Fibroblast of lung (primary cell): ENCODE data around the gene HOXC9. TPM values are rescaled to one million over a fixed set of nuclear protein-coding genes. Genes with fewer than 3 reads are reported as not detected.

ENCODE experiments used
- DNase-seq, 2 donors: peaks; one replicate each; pipeline versions ENCODE4 v3.0.0 to v3.0.0-alpha.2; 2010; ENCODE audit warnings: low read depth in 2 of 2
- H2AFZ ChIP-seq: 2 replicates; pipeline ENCODE4 v1.5.1; 2012; ENCODE audit warnings: low read length, control low read depth, inconsistent platforms
- H3K27ac ChIP-seq: 2 replicates; pipeline ENCODE4 v1.5.1; 2011; ENCODE audit warnings: low read length, control low read depth; ENCODE audit not compliant: insufficient read depth
- H3K27me3 ChIP-seq: 2 replicates; pipeline ENCODE4 v1.5.1; 2011; ENCODE audit warnings: mild to moderate bottlenecking, low read length; ENCODE audit not compliant: control insufficient read depth, insufficient read depth
- H3K36me3 ChIP-seq: 2 replicates; pipeline ENCODE4 v1.5.1; 2011; ENCODE audit warnings: low read length; ENCODE audit not compliant: control insufficient read depth, insufficient read depth
- H3K4me1 ChIP-seq: 2 replicates; pipeline ENCODE4 v1.5.1; 2011; ENCODE audit warnings: low read length; ENCODE audit not compliant: control insufficient read depth, insufficient read depth; ENCODE audit errors: extremely low read depth
- H3K4me2 ChIP-seq: 2 replicates; pipeline ENCODE4 v1.5.1; 2011; ENCODE audit warnings: low read length, control low read depth; ENCODE audit not compliant: insufficient read depth; ENCODE audit errors: extremely low read depth
- H3K4me3 ChIP-seq, 4 experiments: fragments of 200-600 bp in 1 of 4; sonication (generic) in 1 of 4; replicated peaks in 1 of 4; 2 replicates each; pipeline ENCODE4 v1.5.1; 2011 to 2016; ENCODE audit warnings: low read length in 4 of 4, low read depth in 3 of 4, mild to moderate bottlenecking in 3 of 4, control low read depth in 2 of 4, inconsistent platforms in 1 of 4, mixed read lengths in 1 of 4; ENCODE audit not compliant: insufficient read depth in 1 of 4; ENCODE audit errors: control extremely low read depth in 1 of 4
- H3K79me2 ChIP-seq: 2 replicates; pipeline ENCODE4 v1.5.1; 2012; ENCODE audit warnings: mild to moderate bottlenecking, low read length, inconsistent platforms; ENCODE audit not compliant: control insufficient read depth, insufficient read depth
- H3K9ac ChIP-seq: 2 replicates; pipeline ENCODE4 v1.5.1; 2011; ENCODE audit warnings: mild to moderate bottlenecking, low read length, control low read depth; ENCODE audit not compliant: insufficient read depth
- H3K9me3 ChIP-seq: 2 replicates; pipeline ENCODE4 v1.5.1; 2012; ENCODE audit warnings: low read depth, low read length; ENCODE audit not compliant: control insufficient read depth, insufficient read depth
- H4K20me1 ChIP-seq: 2 replicates; pipeline ENCODE4 v1.5.1; 2011; ENCODE audit warnings: low read length; ENCODE audit not compliant: control insufficient read depth, insufficient read depth; ENCODE audit errors: extremely low read depth
- EZH2 ChIP-seq: IDR thresholded peaks from 2 replicates; pipeline ENCODE4 v1.5.1; 2012; ENCODE audit warnings: low read length, control low read depth, mild to moderate bottlenecking; ENCODE audit errors: missing control alignments
- polyA plus RNA-seq, 2 donors: library from polyadenylated mRNA; depleted of rRNA in 1 of 2; stranded (reverse) in 1 of 2; unstranded in 1 of 2; fragments of >200 nt; gene quantifications; 2 replicates each; pipeline ENCODE4 v1.2.1, GENCODE V29; 2011 to 2012; ENCODE audit warnings: missing spikeins in 1 of 2
- total RNA-seq: library from RNA; depleted of rRNA; stranded (reverse); fragments of >200 nt; gene quantifications from 2 replicates; pipeline ENCODE4 v1.2.1, GENCODE V29; 2014
- TF ChIP-seq, protein P1 (sequence below), 2 donors: IDR thresholded peaks in 1 of 2; conservative IDR thresholded peaks in 1 of 2; 1 replicate in 1 of 2; 2 replicates in 1 of 2; pipeline ENCODE4 v1.5.1; 2011 to 2012; ENCODE audit warnings: low read length in 2 of 2, control low read depth in 1 of 2, inconsistent platforms in 1 of 2, low read depth in 1 of 2, mild to moderate bottlenecking in 1 of 2

The HOXC9 gene
- total and polyA plus RNA-seq, 2 donors (not counting 1 experiment from before 2014, with no cell fraction given) = 0.24 TPM; not detected in 1

- Histone ChIP-seq H3K79me2 (no peaks in the 10 kb centered on the region), H3K36me3 (no peaks in the 10 kb centered on the region), H3K4me2 (no peak overlapping the region), H3K9me3 (no peaks in the 10 kb centered on the region), H3K27me3 (peaks cover 91% of the 10 kb centered on the region), H3K9ac (no peak overlapping the region), H3K27ac (no peak overlapping the region), H2AFZ (no peak overlapping the region), H3K4me1 (no peaks in the 10 kb centered on the region), H3K4me3 (no peak overlapping the region), H4K20me1 (no peaks in the 10 kb centered on the region)
- TF ChIP-seq, protein P1, sequence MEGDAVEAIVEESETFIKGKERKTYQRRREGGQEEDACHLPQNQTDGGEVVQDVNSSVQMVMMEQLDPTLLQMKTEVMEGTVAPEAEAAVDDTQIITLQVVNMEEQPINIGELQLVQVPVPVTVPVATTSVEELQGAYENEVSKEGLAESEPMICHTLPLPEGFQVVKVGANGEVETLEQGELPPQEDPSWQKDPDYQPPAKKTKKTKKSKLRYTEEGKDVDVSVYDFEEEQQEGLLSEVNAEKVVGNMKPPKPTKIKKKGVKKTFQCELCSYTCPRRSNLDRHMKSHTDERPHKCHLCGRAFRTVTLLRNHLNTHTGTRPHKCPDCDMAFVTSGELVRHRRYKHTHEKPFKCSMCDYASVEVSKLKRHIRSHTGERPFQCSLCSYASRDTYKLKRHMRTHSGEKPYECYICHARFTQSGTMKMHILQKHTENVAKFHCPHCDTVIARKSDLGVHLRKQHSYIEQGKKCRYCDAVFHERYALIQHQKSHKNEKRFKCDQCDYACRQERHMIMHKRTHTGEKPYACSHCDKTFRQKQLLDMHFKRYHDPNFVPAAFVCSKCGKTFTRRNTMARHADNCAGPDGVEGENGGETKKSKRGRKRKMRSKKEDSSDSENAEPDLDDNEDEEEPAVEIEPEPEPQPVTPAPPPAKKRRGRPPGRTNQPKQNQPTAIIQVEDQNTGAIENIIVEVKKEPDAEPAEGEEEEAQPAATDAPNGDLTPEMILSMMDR (conservative IDR thresholded peaks at IDR 0.05 in 1 of 2, IDR thresholded peaks at IDR 0.05 in 1 of 2; ENCODE audit: low read depth in 1 of 2, low read length in 2 of 2) = no peak
- peak; percentile 35 for TF ChIP-seq EZH2
- no peak for DNase-seq
These were observed 7.5 kb upstream of the HOXC9 start for GRCh38 chr12:53992377-53992889.

- no peak overlapping the region for H3K4me2 ChIP-seq
- no peaks in the 10 kb centered on the region for H3K9me3 ChIP-seq
- H3K27me3 ChIP-seq = peaks cover 89% of the 10 kb centered on the region
- TF ChIP-seq, protein P1 (conservative IDR thresholded peaks at IDR 0.05 in 1 of 2, IDR thresholded peaks at IDR 0.05 in 1 of 2; ENCODE audit: low read depth in 1 of 2, low read length in 2 of 2) = no peak
- no peak for TF ChIP-seq EZH2
- H3K36me3 ChIP-seq = no peaks in the 10 kb centered on the region
- no peak overlapping the region for H3K9ac ChIP-seq
- H3K27ac ChIP-seq = no peak overlapping the region
- H3K79me2 ChIP-seq = no peaks in the 10 kb centered on the region
- no peak overlapping the region for H3K4me3 ChIP-seq
- H3K4me1 ChIP-seq = no peaks in the 10 kb centered on the region
- DNase-seq = no peak
- no peak overlapping the region for H2AFZ ChIP-seq
- no peaks in the 10 kb centered on the region for H4K20me1 ChIP-seq
These were observed 6.6 kb upstream of the HOXC9 start for GRCh38 chr12:53993162-53994008.

DNA sequence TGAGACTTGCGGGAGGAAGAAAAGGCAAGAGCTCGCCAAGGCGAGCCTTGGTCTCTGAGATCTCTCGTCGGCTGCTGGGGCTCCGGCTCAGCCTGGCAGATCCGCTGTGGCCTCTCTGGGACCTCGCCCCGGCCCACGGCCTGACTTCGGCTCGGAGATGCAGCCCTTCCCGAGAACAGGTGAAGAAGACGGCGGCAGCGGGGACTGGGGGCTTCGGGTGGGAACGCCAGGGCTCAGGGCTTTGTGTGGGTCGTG lies 6.0 kb upstream of the HOXC9 start:
- Histone ChIP-seq H3K9ac (no peak overlapping the region), H3K79me2 (no peaks in the 10 kb centered on the region), H2AFZ (no peak overlapping the region), H3K9me3 (no peaks in the 10 kb centered on the region), H3K36me3 (no peaks in the 10 kb centered on the region), H3K27me3 (peaks cover 90% of the 10 kb centered on the region), H4K20me1 (no peaks in the 10 kb centered on the region), H3K27ac (no peak overlapping the region), H3K4me2 (no peak overlapping the region), H3K4me3 (no peak overlapping the region), H3K4me1 (no peaks in the 10 kb centered on the region)
- TF ChIP-seq EZH2 = peak; percentile 79
- TF ChIP-seq, protein P1 (conservative IDR thresholded peaks at IDR 0.05 in 1 of 2, IDR thresholded peaks at IDR 0.05 in 1 of 2; ENCODE audit: low read depth in 1 of 2, low read length in 2 of 2) = no peak
- DNase-seq = no peak
